HG02610 (cell line): ENCODE data around the gene CCHCR1.

Experiments
- ATAC-seq: cut with Tn5 transposase; IDR thresholded peaks from one replicate; pipeline ENCODE4 v1.9.1; 2021; ENCODE audit warnings: mild to moderate bottlenecking, moderate library complexity; ENCODE audit not compliant: unreplicated experiment

CCHCR1 gene

GRCh38 chr6:31130751-31131150 lies 26.9 kb downstream of the CCHCR1 start:
- no peak for ATAC-seq

- no peak for ATAC-seq
These were observed 28.5 kb downstream of the CCHCR1 start for GRCh38 chr6:31129130-31129529.

- ATAC-seq = no peak
These were observed 29.4 kb downstream of the CCHCR1 start for GRCh38 chr6:31128093-31128676.

GRCh38 chr6:31126396-31127175 lies 31.0 kb downstream of the CCHCR1 start:
- ATAC-seq = no peak

GRCh38 chr6:31125586-31126363 lies 31.8 kb downstream of the CCHCR1 start:
- no peak for ATAC-seq

- no peak for ATAC-seq
These were observed 32.4 kb downstream of the CCHCR1 start for GRCh38 chr6:31125162-31125561.

GRCh38 chr6:31122791-31123706 lies 34.6 kb downstream of the CCHCR1 start:
- no peak for ATAC-seq

GRCh38 chr6:31121131-31121790 lies 36.3 kb downstream of the CCHCR1 start:
- no peak for ATAC-seq

GRCh38 chr6:31120151-31120915 lies 37.3 kb downstream of the CCHCR1 start, which contains the start of gene CDSN:
Gene CDSN, minus strand, starts transcription at chr6:31120446. Its CDS starts 27 bp downstream, at chr6:31120419.
- ATAC-seq = no peak

- ATAC-seq = no peak
These were observed 39.4 kb downstream of the CCHCR1 start for GRCh38 chr6:31118178-31118577.

- no peak for ATAC-seq
These were observed 40.8 kb downstream of the CCHCR1 start for GRCh38 chr6:31116661-31117385.

GRCh38 chr6:31115941-31116560 lies 41.6 kb downstream of the CCHCR1 start:
- no peak for ATAC-seq

GRCh38 chr6:31114970-31115849 lies 42.4 kb downstream of the CCHCR1 start:
- ATAC-seq = no peak

GRCh38 chr6:31114541-31114878 lies 43.1 kb downstream of the CCHCR1 start, which contains the start of gene PSORS1C1:
Gene PSORS1C1, plus strand, starts transcription at chr6:31114800. Its CDS starts 14,833 bp downstream, at chr6:31129633.
- ATAC-seq = no peak

GRCh38 chr6:31113861-31114540 lies 43.6 kb downstream of the CCHCR1 start:
- ATAC-seq = no peak

GRCh38 chr6:31112478-31112877 lies 45.1 kb downstream of the CCHCR1 start, which contains the start of gene C6orf15:
Gene C6orf15, minus strand, starts transcription at chr6:31112575. Its CDS starts 20 bp downstream, at chr6:31112555.
- no peak for ATAC-seq

- ATAC-seq = no peak
These were observed 45.9 kb downstream of the CCHCR1 start for GRCh38 chr6:31111712-31112111.
